Upper lobe of left lung (tissue), 6 donors: ENCODE data around the gene SDK1. TPM values are rescaled to one million over a fixed set of nuclear protein-coding genes. Genes with fewer than 3 reads are reported as not detected.
A peak's percentile ranks its signal among the peaks of the same experiment; 100 is the strongest.
"Not testable (repeated sequence)": the region's sequence is repeated elsewhere in the genome, so short reads cannot be mapped to it uniquely, and the experiment has no call there.

Experiments
- ATAC-seq, 2 donors: fragments of 200-7000 bp; cut with Tn5 transposase; one replicate each; pipeline ENCODE4 v1.9.1; 2022; ENCODE audit warnings: mild to moderate bottlenecking in 2 of 2, moderate library complexity in 2 of 2; ENCODE audit not compliant: low FRiP score in 2 of 2
- DNase-seq, 2 donors: peaks; one replicate each; pipeline ENCODE4 v3.0.0-alpha.2; 2019 to 2020
- H3K27ac ChIP-seq, 4 donors: fragments of 200-600 bp; sonication (generic); one replicate each; pipeline ENCODE4 v1.5.1; 2016 to 2019
- H3K27me3 ChIP-seq, 4 donors: fragments of 200-600 bp; sonication (generic); one replicate each; pipeline ENCODE4 v1.5.1; 2017 to 2019
- H3K36me3 ChIP-seq, 4 donors: fragments of 200-600 bp; sonication (generic); one replicate each; pipeline ENCODE4 v1.5.1; 2016 to 2019
- H3K4me1 ChIP-seq, 4 donors: fragments of 200-600 bp; sonication (generic); one replicate each; pipeline ENCODE4 v1.5.1; 2018 to 2019
- H3K4me3 ChIP-seq, 4 donors: fragments of 200-600 bp; sonication (generic); one replicate each; pipeline ENCODE4 v1.5.1; 2017 to 2019; ENCODE audit warnings: mild to moderate bottlenecking in 2 of 4, moderate library complexity in 1 of 4
- H3K9me3 ChIP-seq, 4 donors: fragments of 200-600 bp; sonication (generic); one replicate each; pipeline ENCODE4 v1.5.1; 2018 to 2019
- CTCF ChIP-seq, 6 experiments: fragments of 450-650 bp in 4 of 6; fragments of 200-600 bp in 2 of 6; sonication (generic) in 2 of 6; IDR thresholded peaks; one replicate each; pipeline ENCODE4 v1.5.1; 2016 to 2019; ENCODE audit warnings: antibody characterized with exemption in 6 of 6
- EP300 ChIP-seq, 4 donors: sonication (generic); formaldehyde crosslinking; IDR thresholded peaks; one replicate each; pipeline ENCODE4 v1.5.1; 2017; ENCODE audit warnings: antibody characterized with exemption in 4 of 4, control low read depth in 2 of 4
- POLR2A ChIP-seq, 4 donors: fragments of 450-650 bp; IDR thresholded peaks; one replicate each; pipeline ENCODE4 v1.5.1; 2016 to 2017; ENCODE audit warnings: antibody characterized with exemption in 4 of 4, mild to moderate bottlenecking in 2 of 4
- POLR2AphosphoS5 ChIP-seq, 2 donors: sonication (generic); formaldehyde crosslinking; IDR thresholded peaks; one replicate each; pipeline ENCODE4 v1.5.1; 2017; ENCODE audit warnings: antibody characterized with exemption in 2 of 2
- WGBS, 2 donors: methylation state at CpG; one replicate each; pipeline ENCODE4 v1.1.5; 2017 to 2018; 5-methylcytosine and 5-hydroxymethylcytosine counted together
- total RNA-seq, 6 donors: library from RNA; depleted of rRNA in 4 of 6; stranded (reverse); fragments of >200 nt in 4 of 6; gene quantifications; one replicate each; pipeline versions ENCODE4 v1.1.0 to v1.2.1, GENCODE V29; 2016 to 2021
- donor health status: DM: no; HTN: no; CAD: no; lungs with moderate emphysema.
- donor health status: DM: no; HTN: yes; CAD: no; lungs with severe emphysema.

SDK1 gene
- total RNA-seq, 6 donors from 2014 or later: 9.3 to 90.1 (median 11.8) TPM

- TF ChIP-seq EP300 (IDR thresholded peaks at IDR 0.05): no peak
- no peak for TF ChIP-seq POLR2A (IDR thresholded peaks at IDR 0.05)
- TF ChIP-seq POLR2AphosphoS5 (IDR thresholded peaks at IDR 0.05): no peak
- no peak for TF ChIP-seq CTCF (IDR thresholded peaks at IDR 0.05)
- Histone ChIP-seq H3K27me3 (no peaks in the 10 kb centered on the region), H3K36me3 (no peaks in the 10 kb centered on the region), H3K4me1 (no peaks in the 10 kb centered on the region), H3K27ac (no peak overlapping the region), H3K9me3 (peaks cover 0 to 12% (median 5%) of the 10 kb centered on the region in 4 donors), H3K4me3 (no peak overlapping the region)
- WGBS, 2 donors: 89 to 90% methylated on average over 21 of the region's 21 CpGs
- ATAC-seq (no peak), DNase-seq (peak in 1 of 2 donors; percentile 63)
These were observed 792.4 kb downstream of the SDK1 start for GRCh38 chr7:4093483-4093882.

- DNase-seq: peak in 1 of 2 donors; percentile 55
- 86 to 94% methylated on average over 9 of the region's 9 CpGs for WGBS, 2 donors
- H3K27me3 ChIP-seq, H3K27ac ChIP-seq, ATAC-seq, H3K4me3 ChIP-seq, H3K4me1 ChIP-seq, H3K36me3 ChIP-seq: not testable (repeated sequence)
- peaks cover 0 to 12% (median 5%) of the 10 kb centered on the region in 4 donors for H3K9me3 ChIP-seq
These were observed 793.1 kb downstream of the SDK1 start for GRCh38 chr7:4094158-4094557.

GRCh38 chr7:4097001-4097609, 796.1 kb downstream of the SDK1 start:
- TF ChIP-seq EP300 (IDR thresholded peaks at IDR 0.05) (no peak), CTCF (IDR thresholded peaks at IDR 0.05) (no peak), POLR2A (IDR thresholded peaks at IDR 0.05) (no peak), POLR2AphosphoS5 (IDR thresholded peaks at IDR 0.05) (no peak)
- Histone ChIP-seq H3K4me1 (no peaks in the 10 kb centered on the region), H3K36me3 (no peaks in the 10 kb centered on the region), H3K27ac (no peak overlapping the region), H3K4me3 (no peak overlapping the region), H3K27me3 (no peaks in the 10 kb centered on the region), H3K9me3 (no peaks in the 10 kb centered on the region)
- WGBS, 2 donors: 72 to 91% methylated on average over 10 to 12 of the region's 12 CpGs
- no peak for ATAC-seq
- no peak for DNase-seq

- Histone ChIP-seq H3K36me3 (no peaks in the 10 kb centered on the region), H3K4me1 (no peaks in the 10 kb centered on the region), H3K27ac (no peak overlapping the region), H3K27me3 (no peaks in the 10 kb centered on the region), H3K4me3 (no peak overlapping the region), H3K9me3 (no peaks in the 10 kb centered on the region)
- ATAC-seq (no peak), DNase-seq (no peak)
- no peak for TF ChIP-seq EP300 (IDR thresholded peaks at IDR 0.05)
- TF ChIP-seq POLR2A (IDR thresholded peaks at IDR 0.05): no peak
- TF ChIP-seq POLR2AphosphoS5 (IDR thresholded peaks at IDR 0.05): no peak
- no peak for TF ChIP-seq CTCF (IDR thresholded peaks at IDR 0.05)
- 88% methylated on average over 11 of the region's 11 CpGs for WGBS, 2 donors
These were observed 797.1 kb downstream of the SDK1 start for GRCh38 chr7:4098169-4098568.

GRCh38 chr7:4099651-4100050, 798.6 kb downstream of the SDK1 start:
- no peak overlapping the region for H3K4me3 ChIP-seq
- no peak overlapping the region for H3K27ac ChIP-seq
- H3K9me3 ChIP-seq: no peaks in the 10 kb centered on the region
- H3K36me3 ChIP-seq: no peaks in the 10 kb centered on the region
- peak in 1 of 2 donors; percentile 20 for ATAC-seq
- no peaks in the 10 kb centered on the region for H3K4me1 ChIP-seq
- whole genome bisulfite sequencing, 2 donors: 90 to 92% methylated on average over 14 of the region's 14 CpGs
- H3K27me3 ChIP-seq: no peaks in the 10 kb centered on the region
- DNase-seq: peak in 1 of 2 donors; percentile 47
- no peak for TF ChIP-seq POLR2A (IDR thresholded peaks at IDR 0.05)
- TF ChIP-seq EP300 (IDR thresholded peaks at IDR 0.05): no peak
- TF ChIP-seq CTCF (IDR thresholded peaks at IDR 0.05): no peak
- TF ChIP-seq POLR2AphosphoS5 (IDR thresholded peaks at IDR 0.05): no peak
